CD4-positive, alpha-beta T cell (primary cell): ENCODE measurements around the gene CYTH3. TPM values are rescaled to one million over a fixed set of nuclear protein-coding genes. Genes with fewer than 3 reads are reported as not detected.
"Not testable (repeated sequence)": the region's sequence is repeated elsewhere in the genome, so short reads cannot be mapped to it uniquely, and the experiment has no call there.

Experiments used
- ATAC-seq: fragments of 200-7000 bp; cut with Tn5 transposase; one replicate; pipeline ENCODE4 v1.10.0; 2022; ENCODE audit warnings: mild to moderate bottlenecking; ENCODE audit not compliant: poor library complexity
- CTCF ChIA-PET: fragments of 350-600 bp; sonication (Branson Sonifier 250); formaldehyde crosslinking; loops from one replicate; lab custom pipeline; 2021; ENCODE audit warnings: antibody characterized with exemption, inconsistent platforms; lab: Charles Lee
- POLR2A ChIA-PET: fragments of 350-600 bp; sonication (Branson Sonifier 250); formaldehyde crosslinking; loops from one replicate; lab custom pipeline; 2021; ENCODE audit warnings: antibody characterized with exemption, inconsistent platforms; lab: Charles Lee
- DNase-seq, 14 experiments: peaks; one replicate each; pipeline ENCODE4 v3.0.0-alpha.2; 2013 to 2020; ENCODE audit warnings: mixed read lengths in 2 of 14
- H3K27ac ChIP-seq, 2 donors: one replicate each; pipeline versions ENCODE4 v1.5.1 to v1.7.0; 2013; ENCODE audit warnings: low read length in 2 of 2, low read depth in 1 of 2, mild to moderate bottlenecking in 1 of 2
- H3K27me3 ChIP-seq, 2 experiments: 1 replicate in 1 of 2; 2 replicates in 1 of 2; pipeline versions ENCODE4 v1.6.1 to v1.7.0; 2013; ENCODE audit warnings: low read length in 2 of 2, control low read depth in 1 of 2, mild to moderate bottlenecking in 1 of 2, moderate library complexity in 1 of 2; ENCODE audit not compliant: insufficient read depth in 2 of 2, control insufficient read depth in 1 of 2
- H3K36me3 ChIP-seq: one replicate; pipeline ENCODE4 v1.6.1; 2013; ENCODE audit warnings: low read length, control low read depth; ENCODE audit not compliant: insufficient read depth
- H3K4me1 ChIP-seq: one replicate; pipeline ENCODE4 v1.6.1; 2013; ENCODE audit warnings: low read length, control low read depth; ENCODE audit not compliant: insufficient read depth
- H3K4me3 ChIP-seq: one replicate; pipeline ENCODE4 v1.5.1; 2013; ENCODE audit warnings: mild to moderate bottlenecking, low read length, moderate library complexity
- H3K9me3 ChIP-seq, 2 experiments: 1 replicate in 1 of 2; 2 replicates in 1 of 2; pipeline versions ENCODE4 v1.6.1 to v1.7.0; 2013; ENCODE audit warnings: low read length in 2 of 2, mild to moderate bottlenecking in 2 of 2, control low read depth in 1 of 2, moderate library complexity in 1 of 2; ENCODE audit not compliant: control insufficient read depth in 1 of 2, insufficient read depth in 1 of 2
- H3K27ac Mint-ChIP-seq: one replicate; pipeline ENCODE4 v1.8.0; 2020; ENCODE audit warnings: mixed read lengths
- H3K27me3 Mint-ChIP-seq: one replicate; pipeline ENCODE4 v1.8.0; 2021; ENCODE audit warnings: mixed read lengths
- H3K36me3 Mint-ChIP-seq: one replicate; pipeline ENCODE4 v1.8.0; 2021; ENCODE audit warnings: low read depth, mixed read lengths
- H3K4me1 Mint-ChIP-seq: one replicate; pipeline ENCODE4 v1.8.0; 2021; ENCODE audit warnings: low read depth, mixed read lengths
- H3K4me3 Mint-ChIP-seq: one replicate; pipeline ENCODE4 v1.8.0; 2020; ENCODE audit warnings: mild to moderate bottlenecking, mixed read lengths
- H3K9me3 Mint-ChIP-seq: one replicate; pipeline ENCODE4 v1.8.0; 2020; ENCODE audit warnings: mixed read lengths
- CTCF ChIP-seq: fragments of 200-600 bp; IDR thresholded peaks from one replicate; pipeline ENCODE4 v1.8.0; 2022; ENCODE audit warnings: antibody characterized with exemption, mild to moderate bottlenecking
- intact Hi-C, 2 experiments: fragments of 100-400 bp; cut with DNase I in 1 of 2; cut with micrococcal nuclease in 1 of 2; formaldehyde crosslinking; loops; one replicate each; pipeline versions ENCODE4 v1.15.1 to v1.9.0; 2023 to 2025; cut with DNase I, micrococcal nuclease
- total RNA-seq, 174 experiments: library from RNA in 2 of 174; stranded (reverse) in 2 of 174; gene quantifications; one replicate each; pipeline ENCODE4 v1.2.3 and lab custom pipeline; 2021 to 2026

The CYTH3 gene
- total RNA-seq, 2 experiments from 2014 or later, result 7.6 to 9.1 TPM

GRCh38 chr7:6232534-6232933 lies 39.9 kb downstream of the CYTH3 start:
- intact Hi-C loops, result no loop called here
- no peaks in the 10 kb centered on the region for H3K9me3 ChIP-seq
- no peak overlapping the region for H3K27ac ChIP-seq
- no peaks in the 10 kb centered on the region for H3K27me3 Mint-ChIP-seq
- H3K4me3 ChIP-seq, result no peak overlapping the region
- peaks cover 45% of the 10 kb centered on the region for H3K4me1 Mint-ChIP-seq
- no peak for TF ChIP-seq CTCF
- POLR2A ChIA-PET, result no interaction called here
- no peaks in the 10 kb centered on the region for H3K9me3 Mint-ChIP-seq
- CTCF ChIA-PET, result no interaction called here
- ATAC-seq (no peak), DNase-seq (peak in 5 of 14 experiments; percentile 7 to 57 (median 45))
- H3K4me1 ChIP-seq, result peaks cover 28% of the 10 kb centered on the region
- no peak overlapping the region for H3K27ac Mint-ChIP-seq
- no peaks in the 10 kb centered on the region for H3K36me3 Mint-ChIP-seq
- no peaks in the 10 kb centered on the region for H3K36me3 ChIP-seq
- H3K4me3 Mint-ChIP-seq, result peak overlapping the region; percentile 2
- H3K27me3 ChIP-seq, result no peaks in the 10 kb centered on the region

GRCh38 chr7:6232116-6232515 lies 40.3 kb downstream of the CYTH3 start:
- H3K27ac Mint-ChIP-seq, result no peak overlapping the region
- no peaks in the 10 kb centered on the region for H3K27me3 Mint-ChIP-seq
- intact Hi-C loops, result no loop called here
- H3K27me3 ChIP-seq, result no peaks in the 10 kb centered on the region
- no peaks in the 10 kb centered on the region for H3K9me3 ChIP-seq
- no peaks in the 10 kb centered on the region for H3K36me3 Mint-ChIP-seq
- peaks cover 45% of the 10 kb centered on the region for H3K4me1 Mint-ChIP-seq
- H3K4me3 ChIP-seq, result no peak overlapping the region
- no peak overlapping the region for H3K27ac ChIP-seq
- POLR2A ChIA-PET, result no interaction called here
- peaks cover 28% of the 10 kb centered on the region for H3K4me1 ChIP-seq
- H3K36me3 ChIP-seq, result no peaks in the 10 kb centered on the region
- CTCF ChIA-PET, result no interaction called here
- H3K9me3 Mint-ChIP-seq, result no peaks in the 10 kb centered on the region
- ATAC-seq, result no peak
- DNase-seq, result no peak
- no peak for TF ChIP-seq CTCF
- no peak overlapping the region for H3K4me3 Mint-ChIP-seq

- ATAC-seq, result no peak
- H3K36me3 ChIP-seq, result no peaks in the 10 kb centered on the region
- Mint-ChIP-seq H3K9me3 (no peaks in the 10 kb centered on the region), H3K27me3 (no peaks in the 10 kb centered on the region), H3K4me1 (peaks cover 45% of the 10 kb centered on the region), H3K27ac (no peak overlapping the region), H3K4me3 (no peak overlapping the region), H3K36me3 (no peaks in the 10 kb centered on the region)
- ChIA-PET POLR2A (no interaction called here), CTCF (no interaction called here)
- DNase-seq, result no peak
- TF ChIP-seq CTCF, result no peak
- intact Hi-C loops, result no loop called here
- H3K27me3 ChIP-seq, result no peaks in the 10 kb centered on the region
- no peak overlapping the region for H3K27ac ChIP-seq
- no peaks in the 10 kb centered on the region for H3K9me3 ChIP-seq
- no peak overlapping the region for H3K4me3 ChIP-seq
- H3K4me1 ChIP-seq, result peaks cover 28% of the 10 kb centered on the region
Measured at GRCh38 chr7:6231184-6231583, 41.2 kb downstream of the CYTH3 start.

- H3K27me3 ChIP-seq, H3K9me3 Mint-ChIP-seq, DNase-seq, CTCF ChIA-PET, H3K4me3 ChIP-seq, H3K27me3 Mint-ChIP-seq, H3K27ac ChIP-seq, H3K27ac Mint-ChIP-seq, H3K36me3 Mint-ChIP-seq, POLR2A ChIA-PET, H3K4me3 Mint-ChIP-seq, H3K9me3 ChIP-seq, H3K36me3 ChIP-seq, ATAC-seq: not testable (repeated sequence)
- peaks cover 43% of the 10 kb centered on the region for H3K4me1 Mint-ChIP-seq
- peaks cover 25% of the 10 kb centered on the region for H3K4me1 ChIP-seq
- intact Hi-C loops, result loop anchor here in 1 of 2 experiments (10.0 kb wide), 1 partner anchor 46 kb away; the partner anchor contains the start of gene CYTH3
Measured at GRCh38 chr7:6229284-6229683, 43.1 kb downstream of the CYTH3 start.
